HG03060 (cell line): ENCODE data around the gene NAT14.

Experiments used
- ATAC-seq: cut with Tn5 transposase; IDR thresholded peaks from one replicate; pipeline ENCODE4 v1.9.1; 2021; ENCODE audit warnings: low read depth, moderate number of reproducible peaks; ENCODE audit not compliant: unreplicated experiment

The NAT14 gene

GRCh38 chr19:55452749-55453346, 32.1 kb upstream of the NAT14 start:
- ATAC-seq = no peak

GRCh38 chr19:55453511-55454260, 31.3 kb upstream of the NAT14 start:
- ATAC-seq = no peak

DNA sequence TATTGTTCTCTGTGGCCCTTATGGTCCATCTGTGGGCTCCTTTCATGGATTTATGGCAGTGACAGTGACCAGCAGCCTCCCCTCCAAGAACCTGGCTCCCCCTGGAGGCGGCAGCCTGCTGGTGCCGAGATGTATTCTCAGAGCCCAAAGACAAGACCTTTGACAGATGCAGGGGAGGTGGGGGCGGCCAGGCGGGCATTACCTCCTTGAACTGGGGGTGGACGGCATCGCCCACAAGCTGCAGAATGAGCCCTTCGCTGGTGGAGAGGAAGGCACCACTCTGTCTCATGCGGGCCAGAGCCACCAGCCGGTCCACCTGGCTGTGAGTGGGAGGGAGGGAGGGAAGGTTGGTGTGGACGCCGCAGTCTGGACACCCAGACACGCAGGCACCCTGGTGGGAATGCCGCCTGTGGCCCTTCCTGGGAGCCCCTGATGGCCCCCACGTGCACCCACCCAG, 30.2 kb upstream of the NAT14 start:
- no peak for ATAC-seq

DNA sequence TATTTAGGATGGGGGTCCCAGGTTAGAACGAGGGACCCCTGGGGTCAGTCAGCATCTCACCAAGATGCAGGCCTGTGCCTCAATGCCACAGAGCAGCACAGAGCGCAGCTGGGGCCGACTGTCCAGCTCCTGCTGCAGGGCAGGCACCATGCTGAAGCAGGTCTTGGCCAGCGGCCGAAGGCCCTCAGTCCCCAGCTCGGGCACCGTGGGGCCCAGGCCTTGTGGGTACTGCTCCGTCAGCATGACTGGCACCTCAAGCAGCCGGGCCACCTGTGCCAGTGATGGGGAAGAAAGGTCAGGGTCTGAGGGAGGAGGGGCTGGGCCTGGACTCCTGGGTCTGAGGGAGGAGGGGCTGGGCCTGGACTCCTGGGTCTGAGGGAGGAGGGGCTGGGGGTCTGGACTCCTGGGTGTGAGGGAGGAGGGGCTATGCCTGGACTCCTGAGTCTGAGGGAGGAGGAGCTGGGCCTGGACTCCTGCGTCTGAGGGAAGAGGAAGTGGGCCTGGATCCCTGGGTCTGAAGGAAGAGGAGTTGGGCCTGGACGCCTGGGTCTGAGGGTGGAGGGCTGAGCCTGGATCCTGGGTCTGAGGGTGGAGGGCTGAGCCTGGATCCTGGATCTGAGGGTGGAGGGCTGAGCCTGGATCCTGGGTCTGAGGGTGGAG, 29.3 kb upstream of the NAT14 start:
- ATAC-seq = no peak

- ATAC-seq = no peak
Measured at GRCh38 chr19:55456347-55456746, 28.6 kb upstream of the NAT14 start.

DNA sequence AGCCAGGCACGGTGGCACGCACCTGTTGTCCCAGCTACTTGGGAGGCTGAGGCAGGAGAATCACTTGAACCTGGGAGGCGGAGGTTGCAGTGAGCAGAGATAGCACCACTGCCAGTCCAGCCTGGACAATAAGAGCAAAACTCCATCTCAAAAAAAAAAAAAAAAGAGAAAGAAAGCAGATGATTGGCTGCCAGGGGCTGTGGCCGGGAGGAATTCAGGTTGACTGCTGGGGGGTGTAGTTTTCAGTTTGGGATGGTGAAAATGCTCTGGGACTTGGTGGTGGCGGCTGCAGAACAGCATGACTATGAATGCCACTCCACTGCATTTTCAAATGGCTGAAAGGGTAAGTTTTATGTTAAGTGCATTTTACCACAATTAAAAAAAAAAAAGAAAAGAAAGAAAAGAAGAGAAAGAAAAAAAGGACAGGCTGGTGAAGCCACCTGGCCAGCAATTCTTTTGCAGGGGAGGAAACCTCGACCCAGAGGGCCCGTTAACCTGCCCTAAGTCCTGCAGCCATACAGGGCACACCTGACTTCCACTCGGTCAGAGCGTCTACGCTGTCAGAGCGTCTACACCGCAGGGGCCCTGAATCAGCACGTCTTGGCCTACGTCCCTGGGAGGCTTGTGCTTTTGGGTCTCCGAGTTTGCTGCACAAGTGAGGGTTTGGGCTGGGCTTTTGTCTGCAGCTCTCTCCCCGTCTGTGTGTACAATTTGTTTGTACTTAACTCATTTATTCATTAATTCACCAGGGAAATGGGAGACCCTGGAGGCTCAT, 27.1 kb upstream of the NAT14 start:
- no peak for ATAC-seq

DNA sequence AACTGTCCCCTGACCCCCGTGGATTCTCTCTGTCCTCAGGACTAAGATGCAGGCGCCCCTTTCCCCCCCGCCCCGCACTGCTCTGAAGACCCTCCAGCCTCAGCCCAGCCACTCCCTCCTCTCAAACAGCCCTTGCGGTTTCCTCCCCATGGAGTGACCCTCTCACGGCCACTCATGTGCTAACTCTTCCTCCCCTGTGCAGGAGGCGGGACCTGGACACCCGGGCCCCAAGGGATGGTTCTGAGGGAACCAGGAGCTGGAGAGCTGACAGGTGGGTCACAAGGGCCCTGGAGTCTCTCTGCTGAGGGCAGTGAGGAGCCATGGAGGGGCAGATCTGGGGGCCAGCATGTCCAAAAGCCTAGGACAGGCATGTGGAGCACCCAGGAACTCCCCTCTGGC, 25.4 kb upstream of the NAT14 start:
- no peak for ATAC-seq

- no peak for ATAC-seq
Measured at GRCh38 chr19:55459950-55460657, 24.9 kb upstream of the NAT14 start.

DNA sequence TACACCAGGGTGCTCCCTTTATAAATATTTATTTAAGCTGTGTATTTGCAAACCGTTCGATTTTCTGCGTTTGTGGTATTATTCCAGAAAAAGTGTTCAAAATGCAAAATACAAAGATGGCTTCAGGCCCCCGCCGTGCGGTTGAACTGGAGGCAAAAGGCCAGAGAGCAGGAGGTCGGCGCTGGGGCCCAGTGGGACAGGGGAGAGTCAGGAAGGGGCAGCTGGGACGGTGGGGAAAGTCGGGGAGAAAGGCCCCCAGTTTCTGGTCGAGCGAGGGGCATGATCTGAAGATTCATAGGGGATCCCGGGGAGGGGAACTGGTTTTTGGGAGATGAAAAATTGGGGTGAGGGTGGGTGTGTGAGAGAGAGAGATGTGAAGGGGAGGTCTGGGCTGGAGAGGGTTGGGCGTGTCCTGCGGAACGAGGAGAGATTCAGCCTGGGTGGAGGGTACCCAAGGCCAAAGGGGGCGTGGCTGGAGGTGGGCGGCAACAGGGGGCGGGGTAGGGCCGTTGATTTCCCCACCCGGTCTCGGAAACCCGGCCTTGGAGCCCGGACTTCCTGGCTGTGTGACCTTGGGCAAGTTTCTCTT, 24.2 kb upstream of the NAT14 start:
- ATAC-seq = no peak

- peak; percentile 76 for ATAC-seq
Measured at GRCh38 chr19:55461259-55461973, 23.6 kb upstream of the NAT14 start, which contains the start of gene ISOC2. Gene ISOC2 (minus strand): TSS chr19:55461642. CDS start chr19:55456486, 5,156 bp downstream.

DNA sequence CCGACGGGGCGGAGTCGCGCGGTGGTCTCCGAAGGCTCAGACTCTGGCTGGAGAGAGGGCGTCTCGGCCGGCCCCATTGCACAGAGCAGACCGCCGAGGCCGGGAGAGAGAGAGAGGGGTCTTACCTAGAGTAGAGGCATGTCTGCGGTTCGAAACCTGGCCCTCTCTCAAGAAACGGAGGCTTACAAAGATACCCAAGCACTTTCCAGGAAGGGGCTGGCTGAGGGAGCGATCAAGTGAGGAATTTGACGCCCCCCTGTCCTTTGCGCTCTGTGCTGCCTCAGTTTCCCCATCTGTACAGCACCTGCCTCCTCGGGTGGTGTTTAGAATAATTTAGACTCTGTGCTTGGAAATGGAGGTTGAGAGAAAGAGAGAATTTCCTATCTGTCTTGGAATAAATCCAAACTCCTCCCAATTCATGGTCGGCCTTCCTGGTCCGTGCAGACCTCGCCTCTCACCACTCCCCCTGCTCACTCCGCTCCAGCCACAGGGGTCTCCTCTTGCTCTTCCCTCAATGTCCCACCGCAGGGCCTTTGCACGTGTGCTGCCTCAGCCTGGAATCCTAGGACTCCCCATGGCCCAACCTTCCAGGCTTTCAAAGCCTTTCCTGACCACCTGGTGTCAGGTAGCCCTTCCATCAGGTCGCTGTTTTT, 22.9 kb upstream of the NAT14 start:
- no peak for ATAC-seq

DNA sequence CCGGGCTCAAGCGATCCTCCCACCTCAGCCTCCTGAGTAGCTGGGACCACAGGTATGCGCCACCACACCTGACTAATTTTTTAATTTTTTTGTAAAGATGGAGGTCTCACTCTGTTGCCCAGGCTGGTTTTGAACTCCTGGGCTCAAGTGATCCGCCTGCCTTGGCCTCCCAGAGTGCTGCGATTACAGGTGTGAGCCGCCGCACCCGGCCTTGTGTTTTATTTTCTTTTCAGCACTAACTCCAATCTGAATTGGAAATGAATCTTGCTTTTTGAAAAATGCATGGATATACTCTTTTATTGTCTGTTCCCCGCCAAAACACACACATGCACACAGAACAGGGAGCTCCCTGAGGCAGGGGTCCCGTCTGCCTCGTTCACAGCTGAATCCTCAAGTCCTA, 22.3 kb upstream of the NAT14 start:
- no peak for ATAC-seq

DNA sequence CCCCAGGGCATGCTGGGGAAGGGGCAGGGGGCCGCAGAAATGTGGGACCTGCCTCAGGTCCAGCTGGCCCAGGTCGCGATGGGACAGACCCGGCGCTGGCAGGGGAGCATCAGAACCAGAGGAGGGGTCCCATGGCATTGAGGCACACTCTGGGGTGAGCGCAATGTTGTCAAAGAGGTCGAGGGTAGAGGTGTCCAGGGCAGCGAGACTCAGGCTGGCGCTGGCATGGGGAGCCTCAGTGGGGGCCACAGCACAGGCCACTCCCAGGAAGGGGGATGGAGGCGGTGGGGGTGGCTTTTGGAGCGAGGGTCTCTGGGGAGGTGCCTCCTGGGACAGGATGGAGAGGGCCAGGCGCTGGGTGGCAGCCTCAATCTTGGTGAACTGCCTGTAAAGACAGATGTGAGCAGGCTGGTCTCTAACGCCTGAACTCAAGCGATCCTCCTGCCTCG, 21.4 kb upstream of the NAT14 start:
- no peak for ATAC-seq

- no peak for ATAC-seq
Measured at GRCh38 chr19:55464039-55464661, 20.8 kb upstream of the NAT14 start.

- ATAC-seq = no peak
Measured at GRCh38 chr19:55464662-55465054, 20.3 kb upstream of the NAT14 start, which contains the start of gene C19orf85. Gene C19orf85 (minus strand): TSS chr19:55464751. CDS start chr19:55464554, 197 bp downstream.

DNA sequence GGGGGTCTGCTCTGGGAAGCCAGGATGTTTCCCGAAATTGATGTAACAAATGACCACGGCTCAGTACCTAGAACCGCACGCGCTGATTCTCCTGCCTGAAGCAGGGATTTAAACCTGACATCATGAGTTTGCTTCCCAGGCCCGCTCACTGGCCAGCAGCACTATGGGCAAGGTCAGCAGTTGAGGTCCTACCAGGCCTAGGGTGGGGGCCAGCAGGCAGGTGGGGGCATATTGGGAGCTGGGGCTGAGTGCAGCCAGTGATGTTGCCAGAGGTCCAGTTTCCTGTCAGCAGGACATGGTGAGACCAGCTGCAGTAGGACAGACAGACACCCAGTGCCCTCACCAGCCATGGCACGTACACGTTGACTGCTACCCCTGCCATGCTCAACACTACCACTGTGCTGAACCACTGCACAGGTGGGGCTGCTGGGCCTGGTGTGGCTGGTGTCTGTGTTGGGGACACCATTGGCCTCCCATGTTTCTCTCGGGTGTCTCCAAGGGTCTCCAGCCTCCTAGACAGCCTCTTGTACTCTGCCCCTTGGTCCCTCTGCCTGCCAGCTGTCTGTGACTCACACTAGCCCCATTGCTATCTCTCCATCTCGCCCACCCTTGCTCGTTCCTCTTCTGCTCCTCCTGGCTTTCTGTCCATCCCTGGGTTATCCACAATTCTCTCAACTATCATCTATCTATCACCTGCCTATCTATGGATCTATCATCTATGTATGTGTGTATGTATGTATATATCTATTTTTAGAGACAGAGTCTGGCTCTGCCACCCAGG, 19.3 kb upstream of the NAT14 start:
- no peak for ATAC-seq

DNA sequence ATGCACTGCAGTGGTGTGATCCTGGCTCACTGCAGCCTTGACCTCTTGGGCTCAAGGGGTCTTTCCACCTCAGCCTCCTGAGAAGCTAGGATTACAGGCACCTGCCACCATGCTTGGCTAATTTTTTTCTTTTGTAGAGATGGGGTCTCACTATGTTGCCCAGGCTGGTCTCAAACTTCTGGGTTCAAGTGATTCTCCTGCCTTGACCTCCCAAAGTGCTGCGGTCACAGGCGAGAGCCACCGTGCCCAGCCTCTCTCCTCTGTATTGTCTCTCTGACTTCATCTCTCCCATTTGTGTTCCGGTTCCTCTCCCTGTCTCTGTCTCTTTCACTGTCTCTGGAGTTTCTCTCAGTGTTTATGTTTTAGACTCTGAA, 18.8 kb upstream of the NAT14 start:
- no peak for ATAC-seq
